ENCODE measurements around the gene KCND2. TPM values are rescaled to one million over a fixed set of nuclear protein-coding genes. Genes with fewer than 3 reads are reported as not detected.

Gene KCND2
- total RNA-seq, 1 donor from 2014 or later, result 3.7 TPM

GRCh38 chr7:120373174-120373573, 100.2 kb downstream of the KCND2 start:
- Mint-ChIP-seq H3K9me3 (no peaks in the 10 kb centered on the region), H3K36me3 (no peaks in the 10 kb centered on the region), H3K27me3 (ENCODE audit: low read depth) (no peaks in the 10 kb centered on the region), H3K4me3 (no peak overlapping the region), H3K27ac (no peak overlapping the region), H3K4me1 (peaks cover 6% of the 10 kb centered on the region)
- no peak for DNase-seq (ENCODE audit: low spot score in 2 of 2, unreplicated experiment in 2 of 2)
- no peak for TF ChIP-seq CTCF (IDR thresholded peaks at IDR 0.05; ENCODE audit: unreplicated experiment)

GRCh38 chr7:120394595-120394994, 121.6 kb downstream of the KCND2 start:
- H3K27ac Mint-ChIP-seq, result no peak overlapping the region
- no peaks in the 10 kb centered on the region for H3K4me1 Mint-ChIP-seq
- peaks cover 6% of the 10 kb centered on the region for H3K9me3 Mint-ChIP-seq

GRCh38 chr7:120395526-120396019, 122.6 kb downstream of the KCND2 start:
- peaks cover 6% of the 10 kb centered on the region for H3K9me3 Mint-ChIP-seq
- no peak for DNase-seq (ENCODE audit: low spot score in 2 of 2, unreplicated experiment in 2 of 2)
- TF ChIP-seq CTCF (IDR thresholded peaks at IDR 0.05; ENCODE audit: unreplicated experiment), result no peak
- no peak overlapping the region for H3K27ac Mint-ChIP-seq
- H3K4me3 Mint-ChIP-seq, result no peak overlapping the region
- no peaks in the 10 kb centered on the region for H3K4me1 Mint-ChIP-seq
- no peaks in the 10 kb centered on the region for H3K36me3 Mint-ChIP-seq
- no peaks in the 10 kb centered on the region for H3K27me3 Mint-ChIP-seq (ENCODE audit: low read depth)

More at GRCh38 chr7:120394595-120394994, 121.6 kb downstream of the KCND2 start:
- H3K4me3 Mint-ChIP-seq, result no peak overlapping the region
- no peak for DNase-seq (ENCODE audit: low spot score in 2 of 2, unreplicated experiment in 2 of 2)
- no peaks in the 10 kb centered on the region for H3K36me3 Mint-ChIP-seq
- TF ChIP-seq CTCF (IDR thresholded peaks at IDR 0.05; ENCODE audit: unreplicated experiment), result no peak
- no peaks in the 10 kb centered on the region for H3K27me3 Mint-ChIP-seq (ENCODE audit: low read depth)

DNA sequence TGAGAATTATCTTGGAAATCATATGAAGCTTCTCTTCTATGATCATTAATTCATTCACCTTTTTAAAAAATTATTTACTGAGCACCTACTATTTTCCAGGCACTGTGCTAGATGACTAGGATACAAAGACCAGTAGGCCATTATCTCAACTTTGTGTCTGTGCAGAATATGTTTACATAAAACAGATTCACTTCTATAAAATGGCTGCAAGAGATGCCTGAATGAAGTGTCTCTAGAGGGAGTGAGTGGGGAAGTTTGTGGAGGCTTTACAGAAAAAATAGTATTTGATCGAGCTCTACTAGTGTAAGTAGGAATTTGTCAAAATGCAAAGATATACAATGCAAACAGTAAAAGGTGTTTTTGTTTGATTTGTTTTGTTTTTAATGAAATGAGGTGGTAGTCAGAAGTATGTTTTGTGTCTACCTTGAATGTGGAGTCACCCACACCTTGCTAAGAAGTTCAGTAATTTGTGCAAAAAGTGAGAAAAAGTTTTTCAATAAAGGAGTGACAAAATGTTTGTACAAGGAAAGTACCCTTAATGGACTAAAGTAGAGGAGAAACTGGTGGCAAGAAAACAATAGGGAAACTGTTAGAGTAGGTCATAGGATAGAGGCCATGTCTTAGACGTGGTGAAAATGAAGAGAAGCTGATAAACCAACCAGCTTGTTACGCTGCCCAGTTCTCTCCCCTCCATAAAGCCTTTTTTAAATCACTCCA, 125.5 kb downstream of the KCND2 start:
- Mint-ChIP-seq H3K27ac (no peak overlapping the region), H3K27me3 (ENCODE audit: low read depth) (no peaks in the 10 kb centered on the region), H3K36me3 (no peaks in the 10 kb centered on the region), H3K9me3 (no peaks in the 10 kb centered on the region), H3K4me3 (no peak overlapping the region), H3K4me1 (peaks cover 19% of the 10 kb centered on the region)
- no peak for DNase-seq (ENCODE audit: low spot score in 2 of 2, unreplicated experiment in 2 of 2)
- TF ChIP-seq CTCF (IDR thresholded peaks at IDR 0.05; ENCODE audit: unreplicated experiment), result no peak

DNA sequence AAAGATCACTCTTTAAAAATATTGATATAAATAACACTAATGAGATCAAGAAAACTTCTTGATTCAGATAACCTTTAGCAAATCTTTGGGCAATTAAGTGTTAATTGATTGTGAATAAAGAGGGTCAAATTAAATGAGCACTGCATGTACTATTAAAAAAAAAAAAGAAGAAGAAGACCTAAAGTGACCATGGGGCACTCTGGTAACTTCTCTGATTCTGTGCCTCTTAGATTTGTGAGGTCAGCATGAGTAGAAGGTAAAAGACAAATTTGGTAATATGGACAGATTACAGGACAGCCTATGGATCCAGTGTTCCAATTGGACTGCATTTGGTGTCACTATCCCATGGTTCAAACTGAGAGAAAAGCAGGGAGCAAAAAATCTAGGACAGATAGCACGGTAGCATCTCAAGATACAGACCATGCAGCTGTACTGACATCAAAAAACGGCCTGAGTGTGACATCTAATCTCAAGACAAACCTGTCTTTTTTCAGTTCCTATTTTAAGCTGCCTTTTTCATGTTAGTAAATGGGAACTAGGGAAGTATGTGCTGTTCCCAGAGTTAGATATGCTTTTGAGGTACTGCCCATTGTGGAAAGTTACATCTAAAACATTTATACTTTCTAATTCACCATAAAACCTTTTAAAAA, 128.0 kb downstream of the KCND2 start:
- H3K27ac Mint-ChIP-seq, result no peak overlapping the region

More for the DNA sequence above, 128.0 kb downstream of the KCND2 start:
- Mint-ChIP-seq H3K4me1 (peaks cover 36% of the 10 kb centered on the region), H3K9me3 (no peaks in the 10 kb centered on the region), H3K4me3 (no peak overlapping the region), H3K36me3 (no peaks in the 10 kb centered on the region), H3K27me3 (ENCODE audit: low read depth) (no peaks in the 10 kb centered on the region)
- DNase-seq (ENCODE audit: low spot score in 2 of 2, unreplicated experiment in 2 of 2), result no peak
- no peak for TF ChIP-seq CTCF (IDR thresholded peaks at IDR 0.05; ENCODE audit: unreplicated experiment)
